K562 (cell line): ENCODE data around the gene STARD6.

Source experiments
- PHF8 ChIP-seq: fragments of 200-600 bp; sonication (generic); IDR thresholded peaks from 2 replicates; pipeline ENCODE4 v1.6.1; 2012; ENCODE audit warnings: mixed run types, mild to moderate bottlenecking, inconsistent platforms, low read length, moderate library complexity, borderline replicate concordance
- POLR2G ChIP-seq: fragments of 200-400 bp; formaldehyde crosslinking; IDR thresholded peaks from 2 replicates; pipeline ENCODE4 v1.6.1; 2017; ENCODE audit warnings: low read depth, mild to moderate bottlenecking, antibody characterized with exemption, low read length, moderate library complexity
- ZBED1 ChIP-seq: IDR thresholded peaks from 2 replicates; pipeline ENCODE4 v1.6.1; 2014
- ZNF274 ChIP-seq: IDR thresholded peaks from 2 replicates; pipeline ENCODE4 v1.6.1; 2011; ENCODE audit warnings: low read depth, mild to moderate bottlenecking, low read length, moderate library complexity, borderline replicate concordance
- TF ChIP-seq, protein P1 (sequence below): fragments of 450-650 bp; IDR thresholded peaks from 2 replicates; pipeline ENCODE4 v1.6.1; 2017; ENCODE audit warnings: antibody characterized with exemption, mild to moderate bottlenecking
- TF ChIP-seq, protein P2 (sequence below): sonication (generic); formaldehyde crosslinking; IDR thresholded peaks from 2 replicates; pipeline ENCODE4 v1.5.0; 2020; ENCODE audit warnings: missing genetic modification reagents
- TF ChIP-seq, protein P3 (sequence below): conservative IDR thresholded peaks from 2 replicates; pipeline ENCODE4 v1.6.1; 2011; ENCODE audit warnings: low read depth, mild to moderate bottlenecking, low read length; ENCODE audit not compliant: control insufficient read depth
- TF ChIP-seq, protein P4 (sequence below): sonication (generic); formaldehyde crosslinking; IDR thresholded peaks from 2 replicates; pipeline ENCODE4 v1.8.1; 2022; ENCODE audit warnings: missing genetic modification reagents
- TF ChIP-seq, protein P5 (sequence below), 3 experiments: IDR thresholded peaks in 2 of 3; conservative IDR thresholded peaks in 1 of 3; 2 replicates each; pipeline ENCODE4 v1.5.1; 2011 to 2012; ENCODE audit warnings: low read length in 3 of 3, mild to moderate bottlenecking in 3 of 3, control low read depth in 2 of 3, improper control_type of control experiment in 1 of 3, inconsistent platforms in 1 of 3, low read depth in 1 of 3, mixed read lengths in 1 of 3, moderate library complexity in 1 of 3; ENCODE audit not compliant: insufficient read depth in 2 of 3

DNA sequence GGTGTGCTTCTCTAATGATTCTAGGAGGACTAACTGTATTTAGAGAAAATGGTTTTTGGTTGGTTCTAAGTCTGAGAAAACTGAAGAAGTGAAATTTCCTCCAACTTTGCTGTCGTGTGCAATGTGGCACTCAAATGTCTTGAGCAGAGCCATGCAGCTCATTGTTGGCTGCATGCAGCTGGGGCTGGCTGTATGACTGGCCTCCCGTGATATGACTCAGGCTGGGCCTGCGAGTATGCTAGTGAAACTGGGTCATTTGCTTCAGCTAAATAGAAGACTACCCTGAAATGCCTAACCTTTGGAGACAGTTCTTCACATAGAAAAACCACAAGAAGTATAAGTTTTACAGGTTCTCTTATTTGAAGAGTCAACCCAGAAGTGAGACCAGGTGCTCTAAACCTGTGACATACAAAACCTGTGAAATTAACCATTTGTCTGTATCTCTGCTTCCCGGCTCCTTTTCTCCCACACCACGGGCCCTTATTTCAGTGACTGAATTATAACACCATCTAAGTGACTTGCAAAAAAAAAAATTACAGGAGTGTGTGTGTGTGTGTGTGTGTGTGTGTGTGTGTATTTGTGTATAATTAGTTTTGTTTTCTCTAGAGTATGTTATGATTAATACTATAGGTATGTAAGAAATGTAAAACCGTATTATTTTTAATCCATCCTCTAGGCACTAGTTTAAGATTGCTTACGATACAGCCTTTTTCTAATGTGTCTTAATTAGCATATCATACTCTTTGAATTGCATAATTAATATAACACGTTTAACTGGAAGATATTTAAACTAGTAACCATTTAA is 72.5 kb downstream of the STARD6 start:
- TF ChIP-seq, protein P1, sequence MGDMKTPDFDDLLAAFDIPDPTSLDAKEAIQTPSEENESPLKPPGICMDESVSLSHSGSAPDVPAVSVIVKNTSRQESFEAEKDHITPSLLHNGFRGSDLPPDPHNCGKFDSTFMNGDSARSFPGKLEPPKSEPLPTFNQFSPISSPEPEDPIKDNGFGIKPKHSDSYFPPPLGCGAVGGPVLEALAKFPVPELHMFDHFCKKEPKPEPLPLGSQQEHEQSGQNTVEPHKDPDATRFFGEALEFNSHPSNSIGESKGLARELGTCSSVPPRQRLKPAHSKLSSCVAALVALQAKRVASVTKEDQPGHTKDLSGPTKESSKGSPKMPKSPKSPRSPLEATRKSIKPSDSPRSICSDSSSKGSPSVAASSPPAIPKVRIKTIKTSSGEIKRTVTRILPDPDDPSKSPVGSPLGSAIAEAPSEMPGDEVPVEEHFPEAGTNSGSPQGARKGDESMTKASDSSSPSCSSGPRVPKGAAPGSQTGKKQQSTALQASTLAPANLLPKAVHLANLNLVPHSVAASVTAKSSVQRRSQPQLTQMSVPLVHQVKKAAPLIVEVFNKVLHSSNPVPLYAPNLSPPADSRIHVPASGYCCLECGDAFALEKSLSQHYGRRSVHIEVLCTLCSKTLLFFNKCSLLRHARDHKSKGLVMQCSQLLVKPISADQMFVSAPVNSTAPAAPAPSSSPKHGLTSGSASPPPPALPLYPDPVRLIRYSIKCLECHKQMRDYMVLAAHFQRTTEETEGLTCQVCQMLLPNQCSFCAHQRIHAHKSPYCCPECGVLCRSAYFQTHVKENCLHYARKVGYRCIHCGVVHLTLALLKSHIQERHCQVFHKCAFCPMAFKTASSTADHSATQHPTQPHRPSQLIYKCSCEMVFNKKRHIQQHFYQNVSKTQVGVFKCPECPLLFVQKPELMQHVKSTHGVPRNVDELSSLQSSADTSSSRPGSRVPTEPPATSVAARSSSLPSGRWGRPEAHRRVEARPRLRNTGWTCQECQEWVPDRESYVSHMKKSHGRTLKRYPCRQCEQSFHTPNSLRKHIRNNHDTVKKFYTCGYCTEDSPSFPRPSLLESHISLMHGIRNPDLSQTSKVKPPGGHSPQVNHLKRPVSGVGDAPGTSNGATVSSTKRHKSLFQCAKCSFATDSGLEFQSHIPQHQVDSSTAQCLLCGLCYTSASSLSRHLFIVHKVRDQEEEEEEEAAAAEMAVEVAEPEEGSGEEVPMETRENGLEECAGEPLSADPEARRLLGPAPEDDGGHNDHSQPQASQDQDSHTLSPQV: no peak
- TF ChIP-seq, protein P2, sequence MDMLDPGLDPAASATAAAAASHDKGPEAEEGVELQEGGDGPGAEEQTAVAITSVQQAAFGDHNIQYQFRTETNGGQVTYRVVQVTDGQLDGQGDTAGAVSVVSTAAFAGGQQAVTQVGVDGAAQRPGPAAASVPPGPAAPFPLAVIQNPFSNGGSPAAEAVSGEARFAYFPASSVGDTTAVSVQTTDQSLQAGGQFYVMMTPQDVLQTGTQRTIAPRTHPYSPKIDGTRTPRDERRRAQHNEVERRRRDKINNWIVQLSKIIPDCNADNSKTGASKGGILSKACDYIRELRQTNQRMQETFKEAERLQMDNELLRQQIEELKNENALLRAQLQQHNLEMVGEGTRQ (CRISPR knock-in tag): no peak
- TF ChIP-seq ZNF274 (no peak), ZBED1 (no peak), POLR2G (no peak), PHF8 (no peak)
- TF ChIP-seq, protein P3, sequence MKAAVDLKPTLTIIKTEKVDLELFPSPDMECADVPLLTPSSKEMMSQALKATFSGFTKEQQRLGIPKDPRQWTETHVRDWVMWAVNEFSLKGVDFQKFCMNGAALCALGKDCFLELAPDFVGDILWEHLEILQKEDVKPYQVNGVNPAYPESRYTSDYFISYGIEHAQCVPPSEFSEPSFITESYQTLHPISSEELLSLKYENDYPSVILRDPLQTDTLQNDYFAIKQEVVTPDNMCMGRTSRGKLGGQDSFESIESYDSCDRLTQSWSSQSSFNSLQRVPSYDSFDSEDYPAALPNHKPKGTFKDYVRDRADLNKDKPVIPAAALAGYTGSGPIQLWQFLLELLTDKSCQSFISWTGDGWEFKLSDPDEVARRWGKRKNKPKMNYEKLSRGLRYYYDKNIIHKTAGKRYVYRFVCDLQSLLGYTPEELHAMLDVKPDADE: no peak
- TF ChIP-seq, protein P4, sequence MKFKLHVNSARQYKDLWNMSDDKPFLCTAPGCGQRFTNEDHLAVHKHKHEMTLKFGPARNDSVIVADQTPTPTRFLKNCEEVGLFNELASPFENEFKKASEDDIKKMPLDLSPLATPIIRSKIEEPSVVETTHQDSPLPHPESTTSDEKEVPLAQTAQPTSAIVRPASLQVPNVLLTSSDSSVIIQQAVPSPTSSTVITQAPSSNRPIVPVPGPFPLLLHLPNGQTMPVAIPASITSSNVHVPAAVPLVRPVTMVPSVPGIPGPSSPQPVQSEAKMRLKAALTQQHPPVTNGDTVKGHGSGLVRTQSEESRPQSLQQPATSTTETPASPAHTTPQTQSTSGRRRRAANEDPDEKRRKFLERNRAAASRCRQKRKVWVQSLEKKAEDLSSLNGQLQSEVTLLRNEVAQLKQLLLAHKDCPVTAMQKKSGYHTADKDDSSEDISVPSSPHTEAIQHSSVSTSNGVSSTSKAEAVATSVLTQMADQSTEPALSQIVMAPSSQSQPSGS (CRISPR knock-in tag): no peak
- TF ChIP-seq, protein P5, sequence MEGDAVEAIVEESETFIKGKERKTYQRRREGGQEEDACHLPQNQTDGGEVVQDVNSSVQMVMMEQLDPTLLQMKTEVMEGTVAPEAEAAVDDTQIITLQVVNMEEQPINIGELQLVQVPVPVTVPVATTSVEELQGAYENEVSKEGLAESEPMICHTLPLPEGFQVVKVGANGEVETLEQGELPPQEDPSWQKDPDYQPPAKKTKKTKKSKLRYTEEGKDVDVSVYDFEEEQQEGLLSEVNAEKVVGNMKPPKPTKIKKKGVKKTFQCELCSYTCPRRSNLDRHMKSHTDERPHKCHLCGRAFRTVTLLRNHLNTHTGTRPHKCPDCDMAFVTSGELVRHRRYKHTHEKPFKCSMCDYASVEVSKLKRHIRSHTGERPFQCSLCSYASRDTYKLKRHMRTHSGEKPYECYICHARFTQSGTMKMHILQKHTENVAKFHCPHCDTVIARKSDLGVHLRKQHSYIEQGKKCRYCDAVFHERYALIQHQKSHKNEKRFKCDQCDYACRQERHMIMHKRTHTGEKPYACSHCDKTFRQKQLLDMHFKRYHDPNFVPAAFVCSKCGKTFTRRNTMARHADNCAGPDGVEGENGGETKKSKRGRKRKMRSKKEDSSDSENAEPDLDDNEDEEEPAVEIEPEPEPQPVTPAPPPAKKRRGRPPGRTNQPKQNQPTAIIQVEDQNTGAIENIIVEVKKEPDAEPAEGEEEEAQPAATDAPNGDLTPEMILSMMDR (IDR thresholded peaks at IDR 0.05 in 2 of 3, conservative IDR thresholded peaks at IDR 0.05 in 1 of 3; ENCODE audit: insufficient read depth in 2 of 3, low read depth in 1 of 3, low read length in 3 of 3): no peak
